ENCODE measurements around the gene ZC3H8. TPM values are rescaled to one million over a fixed set of nuclear protein-coding genes. Genes with fewer than 3 reads are reported as not detected.
"Not testable (repeated sequence)": the region's sequence is repeated elsewhere in the genome, so short reads cannot be mapped to it uniquely, and the experiment has no call there.

Gene ZC3H8
- total RNA-seq, 1 experiment from 2014 or later, result 4.0 TPM

GRCh38 chr2:112268547-112268946 lies 13.7 kb upstream of the ZC3H8 start:
- in situ Hi-C loops (cut with HindIII; ENCODE audit: low pct_unique_long_range_greater_than_20kb, low sequenced_read_pairs), result no loop called here
- no peak for DNase-seq (ENCODE audit: low read depth)

GRCh38 chr2:112262876-112263275 lies 8.0 kb upstream of the ZC3H8 start:
- DNase-seq (ENCODE audit: low read depth), result no peak
- in situ Hi-C loops (cut with HindIII; ENCODE audit: low pct_unique_long_range_greater_than_20kb, low sequenced_read_pairs), result no loop called here

GRCh38 chr2:112260295-112260625 lies 5.4 kb upstream of the ZC3H8 start:
- DNase-seq (ENCODE audit: low read depth), result no peak
- in situ Hi-C loops (cut with HindIII; ENCODE audit: low pct_unique_long_range_greater_than_20kb, low sequenced_read_pairs), result no loop called here

- DNase-seq (ENCODE audit: low read depth), result peak; percentile 65
- in situ Hi-C loops (cut with HindIII; ENCODE audit: low pct_unique_long_range_greater_than_20kb, low sequenced_read_pairs), result no loop called here
Measured at GRCh38 chr2:112259509-112260294, 4.9 kb upstream of the ZC3H8 start.

- peak; percentile 51 for DNase-seq (ENCODE audit: low read depth)
- in situ Hi-C loops (cut with HindIII; ENCODE audit: low pct_unique_long_range_greater_than_20kb, low sequenced_read_pairs), result no loop called here
Measured at GRCh38 chr2:112257575-112257974, 2.7 kb upstream of the ZC3H8 start.

GRCh38 chr2:112256654-112257053 lies 1.8 kb upstream of the ZC3H8 start:
- no peak for DNase-seq (ENCODE audit: low read depth)
- in situ Hi-C loops (cut with HindIII; ENCODE audit: low pct_unique_long_range_greater_than_20kb, low sequenced_read_pairs), result no loop called here

- in situ Hi-C loops (cut with HindIII; ENCODE audit: low pct_unique_long_range_greater_than_20kb, low sequenced_read_pairs), result no loop called here
- DNase-seq (ENCODE audit: low read depth), result no peak
Measured at GRCh38 chr2:112255875-112256274, 1.0 kb upstream of the ZC3H8 start.

GRCh38 chr2:112253261-112253815 lies 1.5 kb downstream of the ZC3H8 start:
- DNase-seq (ENCODE audit: low read depth), result no peak
- in situ Hi-C loops (cut with HindIII; ENCODE audit: low pct_unique_long_range_greater_than_20kb, low sequenced_read_pairs), result no loop called here

GRCh38 chr2:112251271-112251670 lies 3.6 kb downstream of the ZC3H8 start:
- DNase-seq (ENCODE audit: low read depth), result no peak
- in situ Hi-C loops (cut with HindIII; ENCODE audit: low pct_unique_long_range_greater_than_20kb, low sequenced_read_pairs), result no loop called here

GRCh38 chr2:112244854-112245253 lies 10.0 kb downstream of the ZC3H8 start:
- no peak for DNase-seq (ENCODE audit: low read depth)
- in situ Hi-C loops (cut with HindIII; ENCODE audit: low pct_unique_long_range_greater_than_20kb, low sequenced_read_pairs), result no loop called here

GRCh38 chr2:112243233-112243632 lies 11.6 kb downstream of the ZC3H8 start:
- no peak for DNase-seq (ENCODE audit: low read depth)
- in situ Hi-C loops (cut with HindIII; ENCODE audit: low pct_unique_long_range_greater_than_20kb, low sequenced_read_pairs), result no loop called here

GRCh38 chr2:112242384-112242783 lies 12.5 kb downstream of the ZC3H8 start:
- DNase-seq (ENCODE audit: low read depth), result no peak
- in situ Hi-C loops (cut with HindIII; ENCODE audit: low pct_unique_long_range_greater_than_20kb, low sequenced_read_pairs), result no loop called here

GRCh38 chr2:112239862-112240261 lies 15.0 kb downstream of the ZC3H8 start:
- DNase-seq (ENCODE audit: low read depth), result no peak
- in situ Hi-C loops (cut with HindIII; ENCODE audit: low pct_unique_long_range_greater_than_20kb, low sequenced_read_pairs), result no loop called here

- no peak for DNase-seq (ENCODE audit: low read depth)
- in situ Hi-C loops (cut with HindIII; ENCODE audit: low pct_unique_long_range_greater_than_20kb, low sequenced_read_pairs), result no loop called here
Measured at GRCh38 chr2:112230371-112230770, 24.5 kb downstream of the ZC3H8 start.

- in situ Hi-C loops (cut with HindIII; ENCODE audit: low pct_unique_long_range_greater_than_20kb, low sequenced_read_pairs), result no loop called here
- DNase-seq (ENCODE audit: low read depth), result peak; percentile 11
Measured at GRCh38 chr2:112229348-112229747, 25.5 kb downstream of the ZC3H8 start.

GRCh38 chr2:112220831-112221230 lies 34.0 kb downstream of the ZC3H8 start:
- in situ Hi-C loops (cut with HindIII; ENCODE audit: low pct_unique_long_range_greater_than_20kb, low sequenced_read_pairs), result no loop called here
- DNase-seq (ENCODE audit: low read depth), result no peak

- in situ Hi-C loops (cut with HindIII; ENCODE audit: low pct_unique_long_range_greater_than_20kb, low sequenced_read_pairs), result no loop called here
- no peak for DNase-seq (ENCODE audit: low read depth)
Measured at GRCh38 chr2:112220186-112220585, 34.7 kb downstream of the ZC3H8 start.

GRCh38 chr2:112217854-112218253 lies 37.0 kb downstream of the ZC3H8 start:
- in situ Hi-C loops (cut with HindIII; ENCODE audit: low pct_unique_long_range_greater_than_20kb, low sequenced_read_pairs), result no loop called here

GRCh38 chr2:112216167-112216566 lies 38.7 kb downstream of the ZC3H8 start:
- in situ Hi-C loops (cut with HindIII; ENCODE audit: low pct_unique_long_range_greater_than_20kb, low sequenced_read_pairs), result no loop called here
- DNase-seq (ENCODE audit: low read depth), result peak; percentile 10

More at GRCh38 chr2:112217854-112218253, 37.0 kb downstream of the ZC3H8 start:
- no peak for DNase-seq (ENCODE audit: low read depth)

- in situ Hi-C loops (cut with HindIII; ENCODE audit: low pct_unique_long_range_greater_than_20kb, low sequenced_read_pairs); DNase-seq (ENCODE audit: low read depth): not testable (repeated sequence)
Measured at GRCh38 chr2:112207905-112208304, 46.9 kb downstream of the ZC3H8 start.
